Activated T-cell treated with anti-CD3 and anti-CD28 coated beads, Interleukin-2, amount 50 U/mL, for 48 hours (primary cell): Measurements from ENCODE around the gene CCN5.
"Not testable (repeated sequence)": the region's sequence is repeated elsewhere in the genome, so short reads cannot be mapped to it uniquely, and the experiment has no call there.

Experiments used
- DNase-seq, 2 experiments: peaks; one replicate each; pipeline ENCODE4 v3.0.0-alpha.2; 2020

The CCN5 gene

DNA sequence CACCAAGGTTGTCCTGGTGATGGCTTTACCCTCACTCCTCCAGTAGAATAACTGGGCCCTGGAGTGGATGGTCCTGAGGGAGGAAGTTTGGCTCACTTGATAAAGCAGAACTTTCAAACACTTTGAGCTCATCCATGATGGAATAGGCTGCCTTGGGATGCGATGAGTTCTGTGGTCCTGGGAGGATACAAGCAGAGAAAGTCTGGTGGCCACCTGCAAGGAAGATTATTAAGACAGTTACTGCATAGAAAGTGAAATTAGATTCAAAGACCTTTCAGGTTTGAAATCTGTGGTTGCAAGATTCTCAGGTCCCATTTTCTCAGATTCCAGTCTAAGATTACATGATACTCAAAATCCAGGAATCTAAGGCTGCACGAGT lies 19.9 kb upstream of the CCN5 start:
- DNase-seq, result no peak

DNA sequence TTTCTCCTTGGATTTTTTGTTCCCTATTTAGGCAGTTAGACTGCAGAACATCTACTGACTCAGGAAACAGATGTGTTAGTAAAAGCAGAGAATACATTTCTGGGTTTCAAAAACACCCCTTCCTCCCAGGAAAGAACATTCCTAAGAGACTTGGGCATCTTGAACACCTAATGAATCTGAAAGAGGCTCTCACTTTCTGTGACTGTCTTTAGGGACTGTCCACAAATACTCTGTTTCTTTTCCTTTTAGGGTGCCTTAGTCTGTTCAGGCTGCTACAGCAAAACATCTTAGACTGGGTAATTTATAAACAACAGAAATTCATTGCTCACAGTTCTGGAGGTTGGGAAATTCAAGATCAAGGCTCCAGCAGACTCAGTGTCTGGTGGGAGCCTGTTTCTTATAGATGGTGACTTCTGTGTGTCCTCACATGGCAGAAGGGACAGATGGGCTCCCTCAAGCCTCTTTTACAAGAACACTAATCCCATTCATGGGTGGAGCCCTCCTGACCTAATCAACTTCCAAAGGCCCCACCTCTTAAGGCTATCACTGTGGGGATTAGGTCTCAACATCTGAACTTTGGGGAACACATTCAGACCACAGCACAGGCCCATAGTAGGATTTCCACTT lies 19.4 kb upstream of the CCN5 start:
- no peak for DNase-seq

DNA sequence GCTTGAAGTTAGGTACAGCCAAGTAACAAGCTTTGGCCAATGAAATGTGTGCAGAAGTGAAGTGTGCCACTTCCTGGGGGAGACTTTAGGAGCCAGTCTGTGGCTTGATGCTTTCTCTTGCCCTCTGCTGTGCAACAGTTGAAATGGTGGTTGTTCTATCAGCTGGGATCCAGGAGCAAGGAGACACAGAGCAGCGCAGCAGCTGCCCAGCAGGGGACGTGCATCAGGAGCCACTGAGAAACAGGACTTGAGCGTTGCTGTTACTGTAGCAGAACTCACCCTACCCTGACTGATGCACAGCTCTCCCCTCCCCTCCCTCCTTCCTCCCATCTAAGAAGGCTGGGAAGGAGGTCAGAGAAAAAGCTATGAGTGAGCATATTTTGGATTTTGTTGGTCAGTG lies 18.9 kb upstream of the CCN5 start:
- no peak for DNase-seq

DNA sequence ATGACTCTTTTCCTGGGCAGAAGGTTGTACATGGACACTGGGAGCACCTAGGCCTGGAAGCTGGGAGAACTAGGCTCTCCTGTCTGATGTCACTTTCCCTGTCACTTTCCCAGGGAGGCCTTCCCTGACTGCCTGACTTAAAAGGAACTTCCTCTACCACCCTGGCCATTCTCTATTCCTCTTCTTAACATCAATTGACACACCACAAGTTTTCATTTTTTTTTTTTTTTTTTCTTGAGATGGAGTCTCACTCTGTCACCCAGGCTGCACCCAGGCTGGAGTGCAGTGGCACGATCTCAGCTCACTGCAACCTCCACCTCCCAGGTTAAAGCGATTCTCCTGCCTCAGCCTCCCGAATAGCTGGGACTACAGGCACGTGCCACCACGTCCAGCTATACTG lies 18.1 kb upstream of the CCN5 start:
- not testable (repeated sequence) for DNase-seq

DNA sequence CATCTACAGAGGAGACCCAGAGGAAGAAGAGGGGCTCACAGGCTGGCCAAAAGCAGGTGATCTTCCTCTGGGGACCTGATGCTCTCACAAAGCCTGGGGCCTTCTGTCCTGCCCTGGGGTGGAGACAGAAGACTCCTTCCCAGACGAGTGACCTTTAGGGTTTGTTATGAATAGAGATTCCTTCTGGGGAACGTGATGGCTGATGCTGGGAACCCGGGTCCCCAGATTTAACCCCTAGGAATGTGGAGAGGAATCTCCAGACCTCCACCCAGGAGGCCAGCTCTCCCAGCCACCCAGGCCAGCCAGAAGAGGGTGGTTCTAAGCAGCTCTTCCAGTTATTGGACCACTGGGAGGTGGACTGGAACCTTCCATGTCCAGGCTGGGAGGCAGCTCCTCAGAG lies 16.8 kb upstream of the CCN5 start:
- no peak for DNase-seq

DNA sequence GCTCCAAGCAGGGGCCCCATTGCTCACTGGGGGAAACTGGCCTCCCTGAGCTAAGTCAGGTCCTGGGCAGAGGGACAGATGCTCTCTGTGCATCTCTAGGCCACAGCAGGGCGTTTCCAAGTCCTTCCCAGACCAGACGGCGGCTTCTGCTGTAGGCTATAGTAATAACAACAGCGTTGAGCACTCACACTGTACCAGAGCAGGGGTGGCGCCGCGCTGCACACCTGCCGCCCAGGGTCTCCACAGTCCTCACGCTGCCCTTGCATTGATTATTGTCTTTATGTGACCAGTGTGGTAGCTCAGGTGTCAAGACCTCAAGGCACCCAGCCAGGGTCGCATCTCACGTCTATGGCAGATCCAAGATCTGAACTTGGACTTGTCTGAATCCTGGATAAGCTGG lies 14.9 kb upstream of the CCN5 start:
- no peak for DNase-seq

DNA sequence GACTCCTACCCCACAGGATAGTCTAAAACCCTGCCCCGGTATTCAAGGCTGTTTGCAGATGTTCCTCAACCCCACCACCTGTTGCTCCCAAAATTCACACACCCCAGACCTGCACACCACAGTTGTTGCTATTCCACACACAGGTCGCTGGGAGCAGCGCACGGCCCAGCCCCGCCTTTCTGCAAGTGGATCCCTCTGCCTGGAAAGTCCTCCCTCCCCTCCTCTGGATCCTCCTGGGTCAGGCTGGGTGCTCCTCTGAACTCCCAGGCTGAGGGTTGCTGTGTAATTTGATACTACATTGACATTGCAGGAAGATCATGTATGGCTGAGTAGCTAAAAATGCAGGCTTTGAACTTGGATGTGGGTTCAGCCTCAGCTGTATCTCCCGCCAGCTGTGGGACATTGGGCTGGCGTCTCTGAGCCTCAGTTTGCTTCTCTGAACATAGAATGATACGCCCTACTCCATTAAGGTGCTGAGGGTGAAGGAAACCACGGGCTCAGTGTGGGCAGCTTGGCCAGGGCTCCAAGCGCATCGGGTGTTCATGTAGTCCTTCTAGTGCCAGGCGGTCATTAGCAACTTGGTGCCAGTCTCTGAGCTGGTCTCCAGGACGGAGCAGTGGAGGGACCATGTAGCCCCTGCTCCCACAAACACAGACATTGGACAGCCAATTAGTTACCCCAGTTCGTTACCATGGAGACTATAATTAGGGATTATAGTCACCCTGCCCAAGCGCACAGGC lies 13.9 kb upstream of the CCN5 start:
- no peak for DNase-seq

DNA sequence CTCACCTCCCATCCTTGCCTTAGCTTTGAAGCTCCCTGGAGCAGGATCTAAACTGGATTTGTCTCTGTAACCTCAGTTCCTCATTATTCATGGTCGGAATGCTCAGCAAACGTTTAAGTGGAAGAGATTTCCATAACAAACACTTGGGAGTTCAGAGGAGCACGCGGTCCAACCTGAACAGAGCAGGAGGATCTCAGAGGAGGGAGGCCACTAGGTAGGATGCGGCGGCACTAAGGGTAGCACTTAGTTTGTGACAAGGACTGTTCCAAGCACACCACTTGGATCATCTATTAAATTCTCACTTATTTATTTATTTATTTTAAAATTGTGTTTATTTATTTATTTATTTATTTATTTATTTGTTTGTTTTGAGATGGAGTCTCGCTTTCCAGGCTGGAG lies 13.3 kb upstream of the CCN5 start:
- no peak for DNase-seq

DNA sequence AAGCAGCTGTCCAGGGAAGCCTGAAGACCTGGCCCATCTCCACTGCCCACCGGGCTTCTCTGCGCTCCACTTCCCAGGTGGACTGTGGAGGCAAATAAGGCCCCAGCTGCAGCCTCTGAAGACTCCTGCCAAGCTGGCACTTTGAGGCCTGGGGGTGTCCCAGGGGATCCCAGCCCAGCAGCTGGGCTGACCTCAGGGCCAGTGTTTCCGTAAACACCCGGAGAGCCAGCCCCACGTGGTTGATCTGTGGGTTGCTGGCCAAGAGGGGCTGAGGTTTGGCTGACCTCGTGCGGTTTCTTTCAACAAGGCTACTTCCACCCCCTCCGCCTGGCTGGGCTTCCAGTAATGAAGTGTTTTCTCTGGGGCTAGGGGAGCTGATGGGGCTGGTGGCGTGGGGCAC lies 12.4 kb upstream of the CCN5 start:
- no peak for DNase-seq

DNA sequence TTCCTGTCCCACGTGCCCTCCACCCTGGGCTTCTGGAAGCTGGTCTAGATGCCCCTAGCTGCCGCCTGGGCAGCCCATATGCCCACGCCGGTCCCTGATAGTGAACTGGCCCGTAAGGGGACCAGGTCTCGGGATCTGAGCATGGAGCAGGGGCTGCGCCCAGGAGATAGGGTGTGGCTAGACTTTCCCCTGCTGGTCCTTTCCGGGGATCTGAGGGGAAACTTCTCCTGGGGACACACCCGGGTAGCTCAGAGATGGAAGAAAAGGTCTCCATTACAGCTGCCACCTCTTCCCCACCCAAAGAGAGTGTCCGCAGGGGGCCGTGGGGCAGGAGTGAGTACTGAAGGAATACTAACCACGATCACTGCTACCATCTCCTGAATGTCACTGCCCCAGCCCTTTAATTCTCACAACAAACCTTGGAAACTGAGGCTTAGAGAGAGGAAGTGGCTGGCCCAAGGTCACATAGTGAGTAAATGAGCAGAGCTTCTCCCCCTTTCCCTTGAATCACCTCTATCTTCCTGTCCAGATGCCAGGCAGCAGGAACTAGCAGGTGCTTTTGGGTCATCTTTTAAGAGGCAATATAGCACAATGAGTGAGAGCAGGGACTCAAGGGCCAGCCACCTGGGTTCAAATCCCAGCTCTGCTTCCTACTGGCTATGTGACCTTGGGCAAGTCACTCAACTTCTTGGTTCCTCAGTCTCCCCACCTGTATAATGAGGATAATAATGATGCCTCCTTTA lies 11.8 kb upstream of the CCN5 start:
- DNase-seq, result no peak

DNA sequence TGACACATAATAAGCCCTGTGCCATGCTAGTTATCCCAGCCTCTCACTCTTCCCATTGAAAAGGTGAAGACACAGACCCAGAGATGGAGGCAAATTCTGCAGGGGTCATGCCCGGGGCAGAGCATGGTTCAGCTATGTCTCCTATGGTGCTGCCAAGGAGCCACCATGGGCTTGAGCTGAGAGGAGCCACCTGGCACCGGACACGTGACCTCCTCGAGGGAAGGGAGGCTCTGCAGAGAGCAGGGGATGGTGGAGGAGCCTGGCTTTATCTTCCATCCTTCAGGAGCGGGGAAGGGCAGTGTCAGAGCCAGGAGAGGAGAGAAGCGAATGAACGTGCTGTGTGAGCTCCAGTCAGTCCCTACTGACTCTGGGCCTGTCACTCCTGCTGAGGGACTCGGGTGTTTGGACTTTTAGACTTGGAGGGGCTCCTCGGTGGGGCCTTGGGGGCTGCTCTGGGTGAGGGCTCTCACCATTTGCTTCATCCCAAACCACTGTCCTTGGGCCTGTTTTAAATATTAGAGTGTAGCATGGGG lies 11.1 kb upstream of the CCN5 start:
- no peak for DNase-seq

DNA sequence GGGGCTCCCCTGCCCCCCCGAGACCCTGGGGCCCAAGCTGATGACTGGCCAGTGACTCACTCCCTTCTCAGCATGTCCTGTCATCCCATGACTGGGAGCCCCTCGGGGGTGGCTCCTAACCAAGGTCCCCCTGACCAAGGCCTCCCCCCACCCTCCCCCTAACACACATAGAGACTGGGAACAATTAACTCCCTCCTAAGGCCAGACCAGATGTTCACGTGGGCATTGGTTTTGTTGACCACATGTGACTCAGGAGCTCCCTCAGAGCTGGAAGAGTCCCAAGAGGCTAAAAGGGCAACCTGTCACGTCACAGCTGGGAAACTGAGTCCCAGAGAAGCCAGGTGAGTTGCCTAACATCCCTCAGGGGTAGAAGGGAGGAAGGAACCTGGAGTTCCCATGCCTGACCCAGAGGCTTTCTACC lies 10.6 kb upstream of the CCN5 start:
- DNase-seq, result no peak

DNA sequence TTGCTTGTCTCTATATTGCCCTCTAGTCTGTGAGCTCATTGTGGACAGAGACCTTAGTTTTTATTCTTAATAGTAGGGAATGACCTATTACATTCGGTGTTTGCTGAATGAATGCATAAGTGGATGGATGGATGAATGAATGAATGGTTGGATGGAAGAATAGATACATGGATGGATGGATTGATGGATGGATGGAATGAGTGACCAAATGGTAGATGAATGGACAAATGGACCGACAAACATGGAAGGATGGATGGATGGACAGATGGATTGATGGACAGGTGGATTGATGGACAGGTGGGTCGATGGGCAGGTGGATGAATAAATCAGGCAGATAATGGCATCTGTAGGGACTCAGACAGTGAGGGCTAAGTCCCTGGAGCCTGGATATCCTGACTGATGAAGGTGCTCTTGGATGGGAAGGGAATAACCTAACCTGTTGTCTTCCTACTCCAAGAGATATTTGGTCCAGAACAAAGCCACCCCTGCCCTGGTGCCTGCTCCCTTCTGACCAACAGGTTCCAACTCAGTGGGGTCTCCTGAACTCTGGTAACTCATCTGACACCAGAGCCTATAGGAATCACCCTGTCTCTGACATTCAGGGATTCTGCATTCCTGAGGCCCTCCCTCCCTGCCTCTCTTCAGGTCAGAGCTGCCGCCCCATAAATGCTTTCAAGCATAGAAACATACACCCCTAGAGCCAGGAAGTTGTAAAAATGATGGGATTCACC lies 9.6 kb upstream of the CCN5 start:
- DNase-seq, result no peak

DNA sequence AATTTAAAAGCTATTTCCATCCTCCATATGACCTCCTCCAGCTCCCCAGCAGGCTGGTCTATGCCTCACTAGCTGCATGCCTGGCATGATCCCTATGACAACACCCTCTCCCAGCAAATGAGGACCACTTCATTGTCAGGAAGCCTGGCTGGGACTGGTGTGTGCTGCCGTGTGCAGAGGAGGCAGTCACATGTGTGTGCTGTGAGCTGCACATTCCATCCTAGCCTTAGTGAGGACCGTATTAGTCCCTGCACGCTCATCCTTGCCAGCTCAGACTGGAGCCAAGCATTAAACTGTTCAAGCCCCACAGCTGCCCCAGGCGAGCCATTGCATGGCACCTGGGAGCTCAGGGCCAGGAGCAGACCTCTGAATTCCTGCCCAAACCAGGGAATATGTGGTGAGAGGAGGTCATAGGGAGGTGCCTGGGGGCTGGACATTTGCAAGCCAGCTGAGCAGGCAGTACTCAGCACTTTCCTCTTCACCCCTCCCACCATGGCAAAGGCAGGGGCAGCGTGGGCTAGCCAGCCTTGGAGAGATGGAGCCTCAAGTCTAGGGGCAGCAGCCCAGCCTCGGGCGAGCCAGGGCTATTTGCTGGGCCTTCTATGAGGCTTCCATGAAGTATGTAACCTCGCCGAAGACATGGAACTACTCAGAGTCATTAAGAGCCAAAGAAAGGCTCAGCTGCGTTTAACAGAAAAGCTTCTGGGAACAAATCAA lies 8.7 kb upstream of the CCN5 start:
- no peak for DNase-seq

DNA sequence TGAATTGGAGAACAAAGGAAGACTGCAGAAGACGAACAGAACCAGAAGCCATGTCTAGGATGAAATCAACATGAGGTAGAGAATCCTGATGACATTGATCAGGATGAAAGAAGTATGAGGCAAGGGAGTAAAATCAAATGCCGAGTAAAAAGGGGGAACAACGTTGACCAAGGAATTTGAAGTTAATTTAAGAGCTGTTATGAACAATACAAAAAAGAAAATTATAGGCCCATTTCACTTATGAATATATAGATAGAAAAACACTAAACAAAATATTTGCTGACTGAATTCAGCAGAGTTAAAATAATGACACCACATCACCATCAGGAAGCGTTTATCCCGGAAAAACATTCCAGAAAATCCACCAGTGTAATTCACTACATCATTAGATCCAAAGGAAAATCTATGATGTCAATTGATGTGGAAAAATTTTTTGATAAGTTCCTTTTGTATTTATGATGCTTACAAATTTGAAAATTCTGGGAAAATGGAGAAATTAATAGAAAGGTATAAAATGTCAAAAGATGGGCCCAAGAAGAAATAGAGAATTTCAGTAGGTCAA lies 8.1 kb upstream of the CCN5 start:
- no peak for DNase-seq

DNA sequence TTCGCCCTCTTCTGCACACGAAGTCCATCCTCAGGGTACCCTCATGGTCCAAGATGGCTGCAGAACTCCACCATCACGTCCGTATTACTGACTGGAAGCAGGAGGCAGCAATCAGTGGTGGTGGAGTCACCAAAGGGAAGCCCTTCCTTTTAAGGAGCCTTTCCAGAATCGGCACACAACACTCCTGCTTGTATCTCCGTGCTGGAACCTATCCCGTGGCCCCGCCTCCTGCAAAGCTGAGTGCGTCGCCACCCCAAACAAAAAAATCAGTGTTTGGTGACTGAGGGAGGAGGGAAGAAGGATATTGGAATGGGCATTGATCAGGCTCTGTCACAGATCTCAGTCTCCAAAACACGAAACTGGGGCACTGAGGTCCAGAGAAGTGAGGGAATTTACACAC lies 5.8 kb upstream of the CCN5 start:
- no peak for DNase-seq

DNA sequence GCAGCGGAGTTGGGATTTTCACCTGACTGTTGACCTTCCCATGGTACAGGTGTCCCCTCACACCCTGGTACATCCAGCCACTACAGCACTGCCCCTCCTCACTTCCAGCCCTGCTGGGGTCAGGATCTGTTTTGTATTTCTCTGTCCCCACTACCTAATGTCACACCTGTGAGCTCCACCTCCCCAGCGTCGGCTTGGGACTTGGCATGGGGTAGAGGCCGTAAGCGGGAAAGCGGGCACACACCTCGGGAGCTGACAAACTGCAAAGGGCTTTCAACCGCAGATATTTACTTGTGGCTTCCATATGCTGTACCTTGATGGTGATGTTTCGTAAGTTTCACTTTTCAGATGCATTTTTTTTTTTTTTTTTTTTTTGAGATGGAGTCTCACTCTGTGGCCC lies 5.4 kb upstream of the CCN5 start:
- no peak for DNase-seq

DNA sequence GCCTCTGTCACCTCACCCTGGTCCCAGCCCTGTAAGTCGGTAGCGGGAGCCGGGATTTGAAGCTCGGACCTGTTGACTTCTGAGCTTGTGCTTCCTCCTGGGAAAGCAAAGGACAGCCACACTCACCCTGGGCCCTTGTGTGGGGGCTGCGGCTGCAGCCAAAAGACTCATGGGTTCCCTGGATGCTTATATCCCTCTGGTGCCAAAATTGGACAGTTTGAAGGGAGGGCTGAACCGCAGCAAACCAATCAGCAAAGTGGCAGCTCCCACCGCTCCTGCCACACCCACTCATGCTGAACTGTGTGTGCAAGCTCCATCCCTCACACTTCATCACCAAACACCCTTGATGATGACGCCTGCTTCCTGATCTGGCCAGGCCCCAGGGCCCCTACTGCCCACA lies 3.9 kb upstream of the CCN5 start:
- no peak for DNase-seq

DNA sequence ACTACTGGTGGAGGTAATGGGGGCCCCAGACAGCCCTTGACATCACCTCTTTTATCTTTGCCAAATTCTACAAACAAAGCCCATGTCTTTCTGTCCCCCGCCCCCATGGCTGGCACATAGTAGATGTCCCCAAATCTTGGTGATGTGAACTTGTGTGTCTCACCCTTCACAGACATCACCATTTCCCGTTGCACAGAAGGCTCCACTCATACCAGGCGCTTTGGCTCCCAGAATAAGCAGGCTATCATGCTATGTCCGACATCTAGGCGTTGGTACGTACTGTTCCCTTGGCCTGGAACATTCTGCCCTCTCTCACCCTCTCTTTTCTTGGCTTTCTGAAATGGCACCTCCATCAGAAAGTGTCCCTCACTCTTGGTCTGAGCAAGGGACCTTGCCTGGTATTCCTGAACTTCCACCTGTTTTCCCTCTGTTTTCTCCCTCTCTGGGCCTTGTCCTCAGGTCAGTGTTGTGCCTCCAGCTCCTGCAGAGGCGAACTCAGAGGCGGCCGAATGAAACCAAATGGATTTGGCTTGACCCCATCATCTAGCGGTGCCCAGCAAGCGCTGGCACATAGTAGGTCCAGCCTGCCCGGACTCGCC lies 968 bp upstream of the CCN5 start:
- DNase-seq, result no peak

DNA sequence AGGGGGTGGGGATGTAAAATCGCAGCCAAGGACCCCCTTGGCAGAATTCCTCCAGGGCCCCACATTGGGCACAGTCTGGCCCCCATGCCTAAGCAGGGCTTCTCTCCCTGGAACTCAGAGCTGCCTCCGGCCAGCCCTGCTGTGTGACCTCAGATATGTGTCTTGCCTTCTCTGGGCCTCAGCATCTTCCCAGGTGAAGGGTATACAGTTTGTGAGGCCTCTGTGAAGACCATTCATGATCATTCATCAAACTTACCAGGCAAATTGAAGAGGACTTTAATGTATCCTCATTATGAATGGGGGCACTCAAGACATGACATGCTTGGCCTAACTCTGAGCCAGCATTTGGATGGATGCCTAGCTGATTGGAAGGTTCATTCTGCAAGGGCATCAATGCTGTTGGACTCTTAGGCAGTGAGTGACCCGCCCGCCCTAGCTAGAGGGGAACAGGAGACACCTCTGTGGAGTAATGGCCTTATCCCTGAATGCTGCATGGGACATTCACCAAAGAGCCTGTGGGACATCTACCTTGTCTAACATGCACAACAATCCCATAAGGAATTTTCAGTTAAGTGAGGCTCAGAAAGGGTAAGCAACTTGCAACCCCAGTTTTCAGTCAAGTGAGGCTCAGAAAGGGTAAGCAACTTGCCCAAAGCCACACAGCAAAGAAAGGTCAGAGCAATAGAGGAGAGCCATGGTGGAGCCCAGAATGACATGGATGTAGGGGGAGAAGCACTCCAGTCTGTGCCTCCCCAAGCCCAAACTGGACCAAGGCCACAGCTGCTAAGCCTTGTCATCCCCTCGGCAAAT lies 535 bp downstream of the CCN5 start:
- DNase-seq, result no peak
